Neural cell (in vitro differentiated cells): ENCODE measurements around the gene FAM83B.

Experiments
- CTCF ChIP-seq: fragments of 450-650 bp; IDR thresholded peaks from 2 replicates; pipeline ENCODE4 v1.5.1; 2014; ENCODE audit warnings: antibody characterized with exemption, mild to moderate bottlenecking, moderate library complexity; ENCODE audit not compliant: poor library complexity, severe bottlenecking
- EP300 ChIP-seq: fragments of 450-650 bp; conservative IDR thresholded peaks from 2 replicates; pipeline ENCODE4 v1.6.1; 2014; ENCODE audit warnings: antibody characterized with exemption, mild to moderate bottlenecking, moderate library complexity; ENCODE audit not compliant: poor library complexity, severe bottlenecking
- EZH2 ChIP-seq: fragments of 200-600, 300-800 bp; shearing (Covaris generic), sonication (generic); IDR thresholded peaks from 2 replicates; pipeline ENCODE4 v1.6.1; 2014; ENCODE audit warnings: antibody characterized with exemption, low read length, borderline replicate concordance, mild to moderate bottlenecking; ENCODE audit not compliant: insufficient read depth, poor library complexity, severe bottlenecking
- MXI1 ChIP-seq: fragments of 450-650 bp; conservative IDR thresholded peaks from 2 replicates; pipeline ENCODE4 v1.6.1; 2014; ENCODE audit warnings: antibody characterized with exemption, mild to moderate bottlenecking; ENCODE audit not compliant: poor library complexity, severe bottlenecking
- POLR2AphosphoS5 ChIP-seq: IDR thresholded peaks from 2 replicates; pipeline ENCODE4 v1.6.1; 2012
- RAD21 ChIP-seq: fragments of 450-650 bp; conservative IDR thresholded peaks from 2 replicates; pipeline ENCODE4 v1.6.1; 2014; ENCODE audit warnings: antibody characterized with exemption, mild to moderate bottlenecking, moderate library complexity
- SMC3 ChIP-seq: fragments of 450-650 bp; conservative IDR thresholded peaks from 2 replicates; pipeline ENCODE4 v1.6.1; 2014; ENCODE audit warnings: antibody characterized with exemption, mild to moderate bottlenecking, moderate library complexity; ENCODE audit not compliant: poor library complexity
- TAF1 ChIP-seq: IDR thresholded peaks from 2 replicates; pipeline ENCODE4 v1.6.1; 2012; ENCODE audit warnings: low read depth

- TF ChIP-seq CTCF: no peak
- no peak for TF ChIP-seq EP300
- no peak for TF ChIP-seq MXI1
- no peak for TF ChIP-seq SMC3
- no peak for TF ChIP-seq EZH2
- TF ChIP-seq POLR2AphosphoS5: no peak
- no peak for TF ChIP-seq TAF1
- no peak for TF ChIP-seq RAD21
Observed at GRCh38 chr6:54877713-54878317, 31.2 kb downstream of the FAM83B start.
